GM12801 (cell line): ENCODE measurements around the gene DEF6.

Experiments used
- TF ChIP-seq, protein P1 (sequence below): IDR thresholded peaks from one replicate; pipeline ENCODE4 v1.5.1; 2011; ENCODE audit warnings: control low read depth; ENCODE audit not compliant: insufficient read length; ENCODE audit errors: extremely low read depth

DEF6 gene

DNA sequence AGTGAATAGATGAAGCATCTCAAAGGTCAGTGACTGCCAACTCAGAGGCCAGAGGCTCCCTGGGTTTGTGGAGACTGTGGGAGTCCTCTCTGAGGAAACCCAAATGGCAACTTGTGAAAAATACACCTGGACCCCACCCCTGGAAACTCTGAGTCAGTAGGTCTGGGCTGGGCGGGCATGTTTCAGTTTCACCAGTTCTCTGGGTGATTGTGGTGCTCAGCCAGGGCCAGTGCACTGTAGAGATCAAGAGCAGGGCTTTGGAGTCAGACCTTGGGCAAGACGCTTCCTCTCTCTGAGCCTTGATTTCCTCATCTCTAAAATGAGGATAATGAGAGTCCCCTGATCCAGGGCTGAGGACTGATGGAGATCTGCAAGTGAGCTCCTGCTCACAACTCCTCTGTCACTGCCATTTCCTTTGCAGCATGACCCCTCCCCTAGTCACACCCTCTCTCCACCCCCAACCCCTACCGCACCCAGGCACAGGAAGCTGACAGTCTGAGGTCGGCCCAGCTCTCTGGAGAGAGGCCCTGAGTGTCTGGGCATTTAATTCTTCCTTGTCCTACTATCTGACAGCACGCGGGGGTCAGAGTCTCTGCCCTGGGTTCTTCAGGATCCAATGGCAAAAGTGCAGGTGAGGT is 5.1 kb downstream of the DEF6 start:
- TF ChIP-seq, protein P1, sequence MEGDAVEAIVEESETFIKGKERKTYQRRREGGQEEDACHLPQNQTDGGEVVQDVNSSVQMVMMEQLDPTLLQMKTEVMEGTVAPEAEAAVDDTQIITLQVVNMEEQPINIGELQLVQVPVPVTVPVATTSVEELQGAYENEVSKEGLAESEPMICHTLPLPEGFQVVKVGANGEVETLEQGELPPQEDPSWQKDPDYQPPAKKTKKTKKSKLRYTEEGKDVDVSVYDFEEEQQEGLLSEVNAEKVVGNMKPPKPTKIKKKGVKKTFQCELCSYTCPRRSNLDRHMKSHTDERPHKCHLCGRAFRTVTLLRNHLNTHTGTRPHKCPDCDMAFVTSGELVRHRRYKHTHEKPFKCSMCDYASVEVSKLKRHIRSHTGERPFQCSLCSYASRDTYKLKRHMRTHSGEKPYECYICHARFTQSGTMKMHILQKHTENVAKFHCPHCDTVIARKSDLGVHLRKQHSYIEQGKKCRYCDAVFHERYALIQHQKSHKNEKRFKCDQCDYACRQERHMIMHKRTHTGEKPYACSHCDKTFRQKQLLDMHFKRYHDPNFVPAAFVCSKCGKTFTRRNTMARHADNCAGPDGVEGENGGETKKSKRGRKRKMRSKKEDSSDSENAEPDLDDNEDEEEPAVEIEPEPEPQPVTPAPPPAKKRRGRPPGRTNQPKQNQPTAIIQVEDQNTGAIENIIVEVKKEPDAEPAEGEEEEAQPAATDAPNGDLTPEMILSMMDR, result no peak

- TF ChIP-seq, protein P1, result no peak
Measured at GRCh38 chr6:35304299-35304698, 6.7 kb downstream of the DEF6 start.

DNA sequence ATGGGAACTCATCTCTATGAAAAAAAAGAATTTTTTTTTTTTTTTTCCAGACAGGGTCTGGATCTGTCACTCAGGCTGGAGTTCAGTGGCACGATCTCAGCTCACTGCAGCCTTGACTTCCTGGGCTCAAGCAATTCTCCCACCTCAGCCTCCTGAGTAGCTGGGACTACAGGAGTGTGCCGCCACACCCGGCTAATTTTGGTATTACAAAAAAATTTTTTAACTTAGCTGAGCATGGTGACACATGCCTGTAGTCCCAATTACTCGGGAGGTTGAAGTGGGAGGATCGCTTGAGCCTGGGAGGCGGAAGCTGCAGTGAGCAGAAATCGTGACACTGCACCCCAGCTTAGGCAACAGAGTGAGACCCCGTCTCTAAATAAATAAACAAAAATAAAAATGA is 7.5 kb downstream of the DEF6 start:
- TF ChIP-seq, protein P1, result no peak

DNA sequence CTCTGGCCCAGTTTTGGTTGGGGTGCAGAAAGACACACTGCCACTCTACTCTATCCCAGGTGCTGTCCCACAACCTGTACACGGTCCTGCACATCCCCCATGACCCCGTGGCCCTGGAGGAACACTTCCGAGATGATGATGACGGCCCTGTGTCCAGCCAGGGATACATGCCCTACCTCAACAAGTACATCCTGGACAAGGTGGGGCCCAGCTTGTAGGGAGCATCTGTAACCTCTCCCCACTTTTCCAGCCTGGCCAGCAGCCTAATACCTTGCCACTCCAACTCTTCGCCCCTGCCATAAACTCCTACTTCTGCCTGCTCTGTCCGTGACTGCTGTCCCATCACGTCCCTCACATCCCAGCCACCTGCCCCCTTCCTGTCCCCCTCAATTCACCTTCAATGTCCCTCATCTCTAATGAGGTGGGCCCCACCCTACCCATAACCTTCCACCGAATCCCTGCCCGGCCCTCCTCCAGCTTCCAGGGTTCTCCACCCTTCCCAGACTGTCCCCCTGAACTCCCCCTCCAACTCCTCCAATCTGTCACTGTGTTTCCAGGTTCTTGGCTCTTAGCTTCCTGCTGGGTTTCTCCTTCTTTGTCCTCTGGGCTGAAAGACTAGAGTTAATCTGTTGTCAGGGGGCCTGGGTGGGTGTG is 12.1 kb downstream of the DEF6 start:
- TF ChIP-seq, protein P1, result no peak

DNA sequence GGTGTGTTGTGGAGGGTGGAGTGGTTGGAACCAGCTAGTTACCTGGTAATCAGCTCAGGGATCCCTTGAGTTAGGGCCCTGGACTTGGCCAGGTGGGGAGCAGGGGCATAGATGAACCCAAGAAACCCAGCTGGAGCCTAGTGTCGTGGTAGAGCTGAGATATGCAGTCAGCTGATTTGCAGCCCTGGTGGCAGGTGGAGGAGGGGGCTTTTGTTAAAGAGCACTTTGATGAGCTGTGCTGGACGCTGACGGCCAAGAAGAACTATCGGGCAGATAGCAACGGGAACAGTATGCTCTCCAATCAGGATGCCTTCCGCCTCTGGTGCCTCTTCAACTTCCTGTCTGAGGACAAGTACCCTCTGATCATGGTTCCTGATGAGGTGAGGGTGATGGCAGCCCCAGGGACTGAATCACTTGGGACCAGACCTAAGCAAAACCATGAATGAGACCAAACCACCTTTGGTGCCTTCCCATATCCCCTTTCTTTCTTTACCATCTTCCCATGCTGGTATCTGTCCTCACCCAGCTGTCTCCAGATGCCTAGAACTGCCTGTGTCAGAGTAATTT is 12.7 kb downstream of the DEF6 start:
- TF ChIP-seq, protein P1, result no peak

DNA sequence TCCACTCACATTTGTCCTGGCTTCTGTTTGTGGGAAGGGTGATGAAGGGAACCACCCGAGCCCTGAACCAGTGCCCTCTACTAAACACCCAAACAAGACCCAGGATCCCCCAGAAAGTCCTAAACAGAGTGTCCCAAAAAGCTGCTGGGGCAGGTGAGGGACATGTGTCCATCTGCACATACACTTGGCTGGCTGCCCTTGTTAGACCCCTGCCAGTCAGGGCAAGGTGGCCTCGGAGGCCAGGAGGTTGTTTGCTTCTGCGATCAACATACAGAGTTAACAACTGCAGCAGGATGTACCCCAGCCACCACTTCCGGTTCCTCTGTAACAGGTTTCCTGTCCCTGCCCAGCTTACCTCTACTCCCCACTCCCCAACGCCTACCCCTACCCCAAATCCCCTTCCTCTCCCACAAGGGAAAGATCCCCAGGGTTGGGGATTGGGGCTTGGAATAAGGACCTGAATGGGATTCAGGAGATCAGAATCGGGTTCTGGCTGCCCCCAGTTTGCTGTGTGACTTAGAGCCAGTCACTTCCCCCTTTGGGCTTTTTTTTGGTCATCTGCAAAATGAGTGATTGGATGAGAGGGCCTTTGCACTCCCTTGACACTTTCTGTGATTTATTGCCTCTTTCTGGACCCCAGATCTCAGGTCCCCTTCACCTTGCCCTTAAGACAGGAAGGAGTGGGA is 13.9 kb downstream of the DEF6 start:
- TF ChIP-seq, protein P1, result no peak

DNA sequence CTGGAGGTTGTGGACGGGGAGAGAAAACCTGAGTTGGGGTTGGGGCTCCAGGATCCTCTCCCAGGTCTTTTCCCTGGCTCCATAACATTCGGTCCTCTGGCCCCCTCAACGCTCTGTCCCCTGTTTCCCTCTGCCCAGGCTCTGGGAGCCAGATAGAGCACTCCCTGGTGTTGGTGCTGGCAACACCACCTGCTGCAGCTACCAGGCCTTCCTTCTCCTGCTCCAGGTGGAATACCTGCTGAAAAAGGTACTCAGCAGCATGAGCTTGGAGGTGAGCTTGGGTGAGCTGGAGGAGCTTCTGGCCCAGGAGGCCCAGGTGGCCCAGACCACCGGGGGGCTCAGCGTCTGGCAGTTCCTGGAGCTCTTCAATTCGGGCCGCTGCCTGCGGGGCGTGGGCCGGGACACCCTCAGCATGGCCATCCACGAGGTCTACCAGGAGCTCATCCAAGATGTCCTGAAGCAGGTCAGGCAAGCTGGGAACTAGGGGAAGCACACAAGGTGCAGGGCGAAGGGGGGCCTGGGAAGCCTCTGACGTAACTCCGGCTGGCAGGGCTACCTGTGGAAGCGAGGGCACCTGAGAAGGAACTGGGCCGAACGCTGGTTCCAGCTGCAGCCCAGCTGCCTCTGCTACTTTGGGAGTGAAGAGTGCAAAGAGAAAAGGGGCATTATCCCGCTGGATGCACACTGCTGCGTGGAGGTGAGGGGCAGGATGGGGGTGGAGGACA is 14.6 kb downstream of the DEF6 start:
- TF ChIP-seq, protein P1, result no peak
